HCT116 (cell line): Measurements from ENCODE around the gene HES1. TPM values are rescaled to one million over a fixed set of nuclear protein-coding genes. Genes with fewer than 3 reads are reported as not detected.

ENCODE experiments used
- ATAC-seq: fragments of 200-7000 bp; cut with Tn5 transposase; 2 replicates; pipeline ENCODE4 v1.9.1; 2020; ENCODE audit warnings: mild to moderate bottlenecking, moderate library complexity
- BruUV-seq: library from RNA; stranded (reverse); fragments of 400-500 nt; replicated peaks from 2 replicates; lab custom pipeline; 2021; lab: Mats Ljungman, UMichigan
- CTCF ChIA-PET: fragments of 300-600 bp; sonication (Branson Sonifier 250); formaldehyde crosslinking; loops from one replicate; lab custom pipeline; 2021; ENCODE audit warnings: antibody characterized with exemption; lab: Charles Lee
- POLR2A ChIA-PET: fragments of 300-600, 350-600 bp; sonication (Branson Sonifier 250); formaldehyde crosslinking; loops from one replicate; lab custom pipeline; 2021; ENCODE audit warnings: antibody characterized with exemption; lab: Charles Lee
- RAD21 ChIA-PET, 2 experiments: fragments of 300-600 bp; sonication (Branson Sonifier 250); formaldehyde crosslinking; loops; one replicate each; lab custom pipeline; 2023; ENCODE audit warnings: low total read pairs in 2 of 2; ENCODE audit not compliant: uncharacterized antibody in 2 of 2, unreplicated experiment in 2 of 2, low non-redundant PET in 1 of 2; lab: Charles Lee
- DNase-seq: peaks from one replicate; pipeline ENCODE4 v3.0.0-alpha.2; 2010; ENCODE audit warnings: low read depth, low spot score
- H2AFZ ChIP-seq: fragments of 200-600 bp; shearing (Covaris generic), sonication (generic); 2 replicates; pipeline ENCODE4 v1.6.1; 2017; ENCODE audit warnings: low read depth, mixed run types, mixed read lengths, antibody characterized with exemption, low read length; ENCODE audit not compliant: poor library complexity, severe bottlenecking
- H3K27ac ChIP-seq: 2 replicates; pipeline ENCODE4 v1.5.1; 2012; ENCODE audit warnings: low read depth, low read length
- H3K27me3 ChIP-seq: fragments of 200-600 bp; sonication (generic); 2 replicates; pipeline ENCODE4 v1.6.1; 2016; ENCODE audit warnings: mixed run types, low read length, mixed read lengths; ENCODE audit not compliant: insufficient read depth
- H3K36me3 ChIP-seq, 2 experiments: fragments of 200-500 bp in 1 of 2; fragments of 200-600 bp in 1 of 2; sonication (Bioruptor generic) in 1 of 2; sonication (generic) in 1 of 2; 2 replicates each; pipeline versions ENCODE4 v1.5.1 to v1.6.1; 2014 to 2016; ENCODE audit warnings: low read length in 2 of 2, inconsistent platforms in 1 of 2, mixed read lengths in 1 of 2, mixed run types in 1 of 2; ENCODE audit not compliant: insufficient read depth in 2 of 2, control insufficient read depth in 1 of 2
- H3K4me1 ChIP-seq, 2 experiments: fragments of 200-600 bp in 1 of 2; sonication (generic) in 1 of 2; 2 replicates each; pipeline versions ENCODE4 v1.5.1 to v1.6.1; 2012 to 2017; ENCODE audit warnings: low read length in 2 of 2, inconsistent platforms in 1 of 2, mild to moderate bottlenecking in 1 of 2, mixed read lengths in 1 of 2, mixed run types in 1 of 2, moderate library complexity in 1 of 2; ENCODE audit not compliant: insufficient read depth in 2 of 2, control insufficient read depth in 1 of 2
- H3K4me2 ChIP-seq: fragments of 200-600 bp; sonication (generic); 2 replicates; pipeline ENCODE4 v1.6.1; 2017; ENCODE audit warnings: mixed run types, low read length, mixed read lengths
- H3K4me3 ChIP-seq, 2 experiments: fragments of 200-600 bp in 1 of 2; sonication (generic) in 1 of 2; replicated peaks in 1 of 2; 2 replicates each; pipeline ENCODE4 v1.5.1; 2011 to 2016; ENCODE audit warnings: low read length in 2 of 2, control low read depth in 1 of 2, low read depth in 1 of 2, mild to moderate bottlenecking in 1 of 2, mixed read lengths in 1 of 2, mixed run types in 1 of 2
- H3K79me2 ChIP-seq: fragments of 200-600 bp; sonication (generic); 2 replicates; pipeline ENCODE4 v1.6.1; 2017; ENCODE audit warnings: mild to moderate bottlenecking, mixed run types, low read length, moderate library complexity, mixed read lengths; ENCODE audit not compliant: insufficient read depth
- H3K9ac ChIP-seq: fragments of 200-600 bp; sonication (generic); 2 replicates; pipeline ENCODE4 v1.6.1; 2016; ENCODE audit warnings: low read length, mixed read lengths
- H3K9me2 ChIP-seq: fragments of 200-600 bp; sonication (generic), shearing (Covaris generic); 2 replicates; pipeline ENCODE4 v1.6.1; 2017; ENCODE audit warnings: mixed run types, mild to moderate bottlenecking, moderate library complexity; ENCODE audit not compliant: insufficient read depth
- H3K9me3 ChIP-seq, 2 experiments: fragments of 200-500 bp in 1 of 2; fragments of 200-600 bp in 1 of 2; sonication (Bioruptor generic) in 1 of 2; sonication (generic) in 1 of 2; 2 replicates each; pipeline ENCODE4 v1.6.1; 2014 to 2017; ENCODE audit warnings: low read length in 2 of 2, mixed read lengths in 2 of 2, inconsistent platforms in 1 of 2, low read depth in 1 of 2, mild to moderate bottlenecking in 1 of 2, mixed run types in 1 of 2, moderate library complexity in 1 of 2; ENCODE audit not compliant: control insufficient read depth in 1 of 2, insufficient read depth in 1 of 2
- H4K20me1 ChIP-seq: fragments of 200-600 bp; sonication (generic), shearing (Covaris generic); 2 replicates; pipeline ENCODE4 v1.6.1; 2017; ENCODE audit warnings: mixed run types, mild to moderate bottlenecking, moderate library complexity; ENCODE audit not compliant: insufficient read depth
- CEBPB ChIP-seq: IDR thresholded peaks from 2 replicates; pipeline ENCODE4 v1.6.1; 2012; ENCODE audit warnings: low read depth
- JUND ChIP-seq: IDR thresholded peaks from 2 replicates; pipeline ENCODE4 v1.6.1; 2012
- POLR2AphosphoS5 ChIP-seq: IDR thresholded peaks from 2 replicates; pipeline ENCODE4 v1.6.1; 2011; ENCODE audit warnings: mild to moderate bottlenecking, low read depth, low read length, moderate library complexity
- RAD21 ChIP-seq: IDR thresholded peaks from 2 replicates; pipeline ENCODE4 v1.6.1; 2012; ENCODE audit warnings: low read depth, mild to moderate bottlenecking
- REST ChIP-seq: IDR thresholded peaks from 2 replicates; pipeline ENCODE4 v1.6.1; 2012; ENCODE audit warnings: low read depth
- SRF ChIP-seq: IDR thresholded peaks from 2 replicates; pipeline ENCODE4 v1.6.1; 2012; ENCODE audit warnings: low read depth
- intact Hi-C: fragments of 100-400 bp; cut with micrococcal nuclease; formaldehyde crosslinking; loops from 2 replicates; pipeline ENCODE4 v1.10.0; 2022
- total RNA-seq: library from RNA; stranded (reverse); gene quantifications from one replicate; pipeline ENCODE4 v1.2.1, GENCODE V29; 2021; ENCODE audit not compliant: unreplicated experiment

The HES1 gene
- total RNA-seq, 1 experiment from 2014 or later, result 32.9 TPM

- Histone ChIP-seq H3K27me3 (peaks cover 18% of the 10 kb centered on the region; the same call in 1 of the 2 replicates), H3K27ac (no peak overlapping the region), H3K36me3 (no peaks in the 10 kb centered on the region), H3K79me2 (peaks cover 14% of the 10 kb centered on the region; the same call in 1 of the 2 replicates), H3K9me2 (no peaks in the 10 kb centered on the region), H3K4me3 (no peak overlapping the region), H3K4me1 (peaks cover 28 to 66% of the 10 kb centered on the region in 2 experiments), H3K9me3 (no peaks in the 10 kb centered on the region), H4K20me1 (no peaks in the 10 kb centered on the region)
- RAD21 ChIA-PET, result no interaction called here
- no peak for DNase-seq
- POLR2A ChIA-PET, result no interaction called here
- intact Hi-C loops, result loop anchor here (10.0 kb wide), 1 partner anchor 528 kb away; no protein-coding TSS in a partner anchor
- CTCF ChIA-PET, result no interaction called here
- BruUV-seq, result no TSS peak
- TF ChIP-seq JUND, result no peak
- TF ChIP-seq SRF, result no peak
- no peak for TF ChIP-seq REST
- no peak for TF ChIP-seq RAD21
- TF ChIP-seq CEBPB, result no peak
- TF ChIP-seq POLR2AphosphoS5, result no peak
- TF ChIP-seq, all 23 proteins: peak for 0
- Histone ChIP-seq H3K9ac (no peak overlapping the region; the same call in 1 of the 2 replicates), H2AFZ (no peak overlapping the region), H3K4me2 (peak overlapping the region; percentile 77; the same call in 1 of the 2 replicates)
- no peak for ATAC-seq
Measured at GRCh38 chr3:194132465-194133286, 3.3 kb upstream of the HES1 start.
